Measurements from ENCODE around the gene SLC15A1.

The SLC15A1 gene, protein sequence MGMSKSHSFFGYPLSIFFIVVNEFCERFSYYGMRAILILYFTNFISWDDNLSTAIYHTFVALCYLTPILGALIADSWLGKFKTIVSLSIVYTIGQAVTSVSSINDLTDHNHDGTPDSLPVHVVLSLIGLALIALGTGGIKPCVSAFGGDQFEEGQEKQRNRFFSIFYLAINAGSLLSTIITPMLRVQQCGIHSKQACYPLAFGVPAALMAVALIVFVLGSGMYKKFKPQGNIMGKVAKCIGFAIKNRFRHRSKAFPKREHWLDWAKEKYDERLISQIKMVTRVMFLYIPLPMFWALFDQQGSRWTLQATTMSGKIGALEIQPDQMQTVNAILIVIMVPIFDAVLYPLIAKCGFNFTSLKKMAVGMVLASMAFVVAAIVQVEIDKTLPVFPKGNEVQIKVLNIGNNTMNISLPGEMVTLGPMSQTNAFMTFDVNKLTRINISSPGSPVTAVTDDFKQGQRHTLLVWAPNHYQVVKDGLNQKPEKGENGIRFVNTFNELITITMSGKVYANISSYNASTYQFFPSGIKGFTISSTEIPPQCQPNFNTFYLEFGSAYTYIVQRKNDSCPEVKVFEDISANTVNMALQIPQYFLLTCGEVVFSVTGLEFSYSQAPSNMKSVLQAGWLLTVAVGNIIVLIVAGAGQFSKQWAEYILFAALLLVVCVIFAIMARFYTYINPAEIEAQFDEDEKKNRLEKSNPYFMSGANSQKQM

GRCh38 chr13:98752467-98753290 is at the start of gene SLC15A1:
SLC15A1 (minus strand) TSS chr13:98752672; CDS start chr13:98752598, 74 bp downstream.
- FAIRE-seq = no peak

- FAIRE-seq = no peak
Measured at GRCh38 chr13:98801626-98802418, 49.4 kb upstream of the SLC15A1 start.

- no peak for FAIRE-seq
Measured at GRCh38 chr13:98800078-98800477, 47.6 kb upstream of the SLC15A1 start.

GRCh38 chr13:98798849-98799645 is 46.6 kb upstream of the SLC15A1 start:
- FAIRE-seq = no peak

DNA sequence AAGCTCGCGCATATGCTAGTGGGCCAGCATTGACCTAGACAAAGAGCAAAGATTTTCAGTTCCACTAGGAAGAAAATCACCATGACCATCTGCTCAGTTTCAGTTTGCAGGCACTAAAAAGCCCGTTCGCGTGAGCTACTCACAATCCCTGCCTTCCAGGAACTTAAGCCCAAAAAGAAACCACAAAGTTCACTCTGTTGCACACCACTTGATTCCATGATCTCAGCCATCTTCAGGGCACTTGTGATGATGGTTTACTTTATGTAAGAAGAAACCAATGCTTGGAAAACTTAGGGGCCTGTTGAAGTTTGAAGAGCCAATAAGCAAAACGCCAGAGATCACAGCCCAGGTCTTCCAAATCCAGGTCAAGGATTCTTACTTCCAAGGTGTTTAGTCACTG is 45.0 kb upstream of the SLC15A1 start:
- FAIRE-seq = no peak

DNA sequence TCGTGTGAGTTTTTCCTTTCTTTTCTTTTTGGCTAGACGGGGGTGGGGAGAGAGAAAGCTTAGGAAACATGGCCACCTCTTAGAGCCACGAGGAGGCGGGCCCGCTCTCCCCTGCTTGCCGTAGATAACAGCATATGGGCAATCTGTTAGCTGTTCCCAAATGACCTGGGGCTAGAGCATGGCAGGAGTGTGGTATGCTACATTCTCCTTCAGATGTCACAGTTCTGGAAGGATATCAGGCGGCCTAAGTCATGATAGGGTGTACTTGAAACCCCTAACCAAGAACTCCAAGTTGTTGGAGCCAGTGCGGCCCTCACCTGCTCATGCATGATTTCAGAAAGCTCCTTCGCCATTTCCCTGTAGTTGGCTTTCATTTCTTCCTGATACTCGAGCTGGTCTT is 44.3 kb upstream of the SLC15A1 start:
- no peak for FAIRE-seq

DNA sequence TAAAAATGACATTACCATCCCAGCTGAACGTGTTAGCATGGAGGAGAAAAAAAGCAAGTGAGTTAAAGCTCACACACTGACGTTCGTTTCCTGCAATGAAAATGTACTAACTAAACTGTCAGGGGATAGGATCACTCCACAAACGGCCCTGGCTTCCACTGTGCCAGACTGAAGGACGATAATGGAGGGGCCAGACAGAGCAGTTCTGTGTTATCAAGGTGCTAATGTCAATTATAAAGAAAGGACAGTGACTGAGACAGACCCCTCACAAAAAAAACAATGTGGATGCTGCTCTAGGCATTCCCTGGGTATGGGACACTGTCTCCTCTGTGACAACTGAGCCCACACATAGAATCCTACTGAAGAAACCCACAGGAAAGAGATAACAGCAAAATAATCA is 43.7 kb upstream of the SLC15A1 start:
- no peak for FAIRE-seq

GRCh38 chr13:98795220-98795619 is 42.7 kb upstream of the SLC15A1 start:
- no peak for FAIRE-seq

DNA sequence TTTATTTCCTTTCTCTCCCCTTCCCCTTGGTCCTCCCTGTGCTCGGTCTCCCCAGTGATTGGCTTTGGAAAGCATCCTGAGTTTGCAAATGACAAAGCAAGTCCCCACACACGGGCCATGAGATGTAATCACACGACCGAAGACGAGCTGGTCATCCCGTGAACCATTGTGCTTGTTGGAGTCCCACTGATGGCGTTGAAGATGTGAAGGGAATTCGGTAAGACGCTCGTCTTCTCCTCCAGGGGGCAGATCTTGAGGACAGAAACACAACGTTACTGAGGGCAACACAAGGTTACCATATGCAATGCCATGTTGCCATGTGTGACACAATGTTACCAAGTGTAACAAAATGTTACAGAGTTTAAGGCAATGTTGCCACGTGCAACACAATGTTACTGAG is 42.0 kb upstream of the SLC15A1 start:
- FAIRE-seq = no peak

- FAIRE-seq = no peak
Measured at GRCh38 chr13:98792785-98793495, 40.5 kb upstream of the SLC15A1 start.

GRCh38 chr13:98792321-98792720 is 39.8 kb upstream of the SLC15A1 start:
- FAIRE-seq = no peak

- FAIRE-seq = no peak
Measured at GRCh38 chr13:98791611-98792010, 39.1 kb upstream of the SLC15A1 start.

DNA sequence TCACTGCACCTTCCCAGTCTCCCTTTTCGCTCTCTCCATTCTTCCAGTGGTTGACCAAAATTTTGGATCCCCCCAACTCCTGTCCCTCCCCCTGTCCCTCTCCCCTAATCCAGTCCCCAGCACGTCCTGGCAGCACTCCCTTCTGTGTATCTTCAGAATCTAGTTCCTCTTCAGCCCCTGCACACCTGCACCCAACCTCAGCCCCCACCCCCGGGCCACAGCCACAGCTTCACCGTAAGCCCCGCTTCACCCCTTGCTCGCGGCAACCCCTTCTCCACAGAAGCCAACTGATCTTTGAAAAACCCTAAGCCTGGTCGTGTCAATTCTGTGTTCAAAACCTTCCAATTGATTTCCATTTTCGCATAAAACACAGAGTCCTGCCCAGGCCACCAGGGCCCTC is 35.5 kb upstream of the SLC15A1 start:
- FAIRE-seq = no peak

DNA sequence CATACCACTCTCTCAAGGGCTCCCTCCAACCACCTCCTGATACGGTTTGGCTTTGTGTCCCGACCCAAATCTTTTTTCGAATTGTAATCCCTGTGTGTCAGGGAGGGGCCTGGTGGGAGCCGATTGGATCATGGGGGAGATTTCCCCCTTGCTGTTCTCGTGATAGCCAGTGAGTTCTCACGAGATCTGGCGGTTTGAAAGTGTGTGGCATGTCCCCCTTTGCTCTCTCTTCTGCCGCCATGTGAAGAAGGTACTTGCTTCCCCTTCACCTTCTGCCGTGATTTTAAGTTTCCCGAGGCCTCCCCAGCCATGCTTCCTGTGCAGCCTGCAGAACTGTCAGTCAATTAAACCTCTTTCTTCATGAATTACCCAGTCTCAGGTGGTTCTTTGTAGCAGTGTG is 34.7 kb upstream of the SLC15A1 start:
- no peak for FAIRE-seq

DNA sequence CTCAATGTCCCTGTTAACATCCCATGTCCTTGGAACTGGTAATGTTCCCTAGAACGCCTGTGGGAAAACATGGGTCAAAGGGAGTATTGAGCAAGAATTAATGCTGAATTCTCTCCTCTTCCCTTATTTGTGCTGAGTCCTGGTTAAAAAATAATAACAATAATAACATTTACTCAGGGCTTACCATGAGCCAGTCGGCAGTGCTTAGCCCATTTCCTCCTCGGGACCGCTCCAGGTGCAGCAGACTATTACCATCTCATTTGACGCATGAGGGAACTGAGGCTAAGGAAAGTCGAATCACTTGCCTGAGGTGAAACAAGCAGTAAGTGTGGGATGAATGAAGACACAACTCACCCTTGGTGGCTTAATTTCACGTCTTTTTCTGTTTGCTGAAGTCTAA is 33.6 kb upstream of the SLC15A1 start:
- no peak for FAIRE-seq

- FAIRE-seq = no peak
Measured at GRCh38 chr13:98785405-98785804, 32.9 kb upstream of the SLC15A1 start.

- no peak for FAIRE-seq
Measured at GRCh38 chr13:98784666-98785065, 32.2 kb upstream of the SLC15A1 start.

DNA sequence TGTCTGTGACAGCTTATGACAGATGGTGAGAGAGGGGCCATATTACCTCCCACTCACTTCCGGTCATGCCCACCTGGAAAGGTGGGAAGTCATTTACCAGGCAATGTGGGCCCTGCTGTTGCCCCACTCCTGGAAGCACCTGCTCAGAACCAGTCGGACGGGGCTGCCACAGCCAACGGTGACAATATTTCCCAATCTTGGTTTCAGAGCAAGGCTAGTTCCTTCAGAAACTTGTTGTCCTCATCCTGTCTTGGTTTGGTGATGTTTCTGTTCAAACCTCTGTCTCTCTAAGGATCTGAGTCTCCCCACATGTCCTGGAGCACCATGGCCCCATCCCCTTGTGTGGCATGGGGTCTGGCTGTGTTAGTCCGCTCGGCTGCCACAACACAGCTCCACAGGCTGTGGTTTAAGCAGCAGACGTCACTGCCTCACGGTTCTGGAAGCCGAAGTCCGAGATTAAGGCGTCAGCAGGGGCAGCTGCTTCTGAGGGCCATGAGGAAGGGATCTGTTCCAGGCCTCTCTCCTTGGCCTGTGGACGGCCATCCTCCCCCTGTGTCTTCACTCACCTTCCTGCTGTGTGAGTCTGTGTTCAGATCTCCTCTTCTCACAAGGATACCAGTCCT is 31.5 kb upstream of the SLC15A1 start:
- FAIRE-seq = no peak

- no peak for FAIRE-seq
Measured at GRCh38 chr13:98782654-98783053, 30.2 kb upstream of the SLC15A1 start.

GRCh38 chr13:98781905-98782304 is 29.4 kb upstream of the SLC15A1 start:
- FAIRE-seq = no peak

GRCh38 chr13:98781470-98781869 is 29.0 kb upstream of the SLC15A1 start:
- FAIRE-seq = no peak
